Measurements from ENCODE around the gene CNDP1.
A peak's percentile ranks its signal among the peaks of the same experiment; 100 is the strongest.
"Not testable (repeated sequence)": the region's sequence is repeated elsewhere in the genome, so short reads cannot be mapped to it uniquely, and the experiment has no call there.

The CNDP1 gene

GRCh38 chr18:74544898-74545297, 10.6 kb downstream of the CNDP1 start:
- no peak overlapping the region for H3K4me3 Mint-ChIP-seq
- DNase-seq (ENCODE audit: low spot score in 2 of 2) (no peak), ATAC-seq (no peak)
- no peak overlapping the region for H3K27ac Mint-ChIP-seq
- H3K9me3 Mint-ChIP-seq = no peaks in the 10 kb centered on the region
- H3K36me3 Mint-ChIP-seq = no peaks in the 10 kb centered on the region
- peaks cover 10% of the 10 kb centered on the region for H3K4me1 Mint-ChIP-seq

GRCh38 chr18:74546007-74546406, 11.7 kb downstream of the CNDP1 start:
- DNase-seq (ENCODE audit: low spot score in 2 of 2) = no peak
- Mint-ChIP-seq H3K27ac (no peak overlapping the region), H3K9me3 (no peaks in the 10 kb centered on the region), H3K36me3 (no peaks in the 10 kb centered on the region), H3K4me1 (peaks cover 3% of the 10 kb centered on the region), H3K4me3 (no peak overlapping the region)
- no peak for ATAC-seq

DNA sequence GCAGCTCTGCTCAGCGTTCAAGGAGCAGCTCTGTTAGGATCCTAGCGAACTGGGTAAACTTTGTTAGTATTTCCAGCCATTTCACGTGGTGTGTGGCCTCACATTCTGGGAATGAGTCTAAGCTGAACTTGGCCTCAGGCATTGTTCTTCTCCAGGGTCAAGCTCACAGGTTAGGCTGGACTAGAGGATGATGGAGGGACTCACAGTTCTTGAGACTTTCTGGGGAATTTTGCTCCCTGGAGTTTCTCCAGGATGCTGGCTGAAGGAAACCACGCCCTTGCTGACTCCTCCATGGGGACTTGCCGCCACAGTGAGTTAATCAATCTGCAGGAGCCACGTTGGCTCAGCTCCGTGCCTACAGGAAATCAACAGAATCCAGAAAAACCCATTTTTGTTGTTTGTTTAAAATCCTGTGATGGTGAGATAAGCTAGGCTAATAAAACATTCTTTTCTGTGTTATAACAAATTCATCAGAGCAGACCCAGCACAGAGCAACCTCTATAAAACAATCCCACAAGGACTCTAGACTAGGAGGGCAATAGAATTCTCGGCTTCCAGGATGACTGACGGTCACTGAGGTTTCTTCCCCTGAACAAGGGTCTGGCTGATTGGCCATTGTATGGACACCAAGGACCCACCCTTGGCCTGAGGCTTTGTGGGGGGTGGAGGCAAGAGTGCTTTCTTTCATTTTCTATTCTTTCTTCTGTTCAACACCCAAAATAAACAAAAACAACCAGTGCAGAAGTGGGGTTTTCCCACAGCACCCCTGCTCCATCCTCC, 12.6 kb downstream of the CNDP1 start:
- ATAC-seq = no peak
- H3K4me3 Mint-ChIP-seq = no peak overlapping the region
- DNase-seq (ENCODE audit: low spot score in 2 of 2) = no peak
- H3K4me1 Mint-ChIP-seq = peaks cover 3% of the 10 kb centered on the region
- H3K36me3 Mint-ChIP-seq = no peaks in the 10 kb centered on the region
- H3K27ac Mint-ChIP-seq = no peak overlapping the region
- no peaks in the 10 kb centered on the region for H3K9me3 Mint-ChIP-seq

GRCh38 chr18:74547860-74548259, 13.6 kb downstream of the CNDP1 start:
- no peak overlapping the region for H3K4me3 Mint-ChIP-seq
- no peak overlapping the region for H3K27ac Mint-ChIP-seq
- no peaks in the 10 kb centered on the region for H3K36me3 Mint-ChIP-seq
- peaks cover 5% of the 10 kb centered on the region for H3K4me1 Mint-ChIP-seq
- DNase-seq (ENCODE audit: low spot score in 2 of 2) = no peak
- no peak for ATAC-seq
- no peaks in the 10 kb centered on the region for H3K9me3 Mint-ChIP-seq

DNA sequence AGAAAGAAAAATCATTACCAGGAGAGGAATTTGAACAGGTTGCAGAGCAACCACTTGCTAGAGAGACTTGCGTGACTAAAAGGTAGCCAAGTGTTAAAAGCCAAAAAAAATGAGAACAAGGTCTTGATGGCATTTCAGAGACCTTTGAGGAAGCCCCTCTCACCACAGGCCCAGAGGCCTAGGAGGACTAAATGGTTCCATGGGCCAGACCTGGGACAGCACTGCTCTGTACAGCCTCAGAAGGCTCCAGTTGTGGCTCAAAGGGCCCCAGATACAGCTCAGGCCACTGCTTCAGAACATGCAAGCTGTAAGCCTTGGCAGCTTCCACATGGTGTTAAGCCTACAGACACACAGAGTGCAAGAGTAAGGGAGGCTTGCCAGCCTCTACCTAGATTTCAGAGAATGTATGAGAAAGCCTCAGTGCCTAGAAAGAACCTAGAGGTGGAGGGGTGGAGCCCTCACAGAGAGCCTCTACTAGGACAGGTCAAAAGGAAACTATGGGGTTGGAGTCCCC, 15.3 kb downstream of the CNDP1 start:
- no peaks in the 10 kb centered on the region for H3K9me3 Mint-ChIP-seq
- peaks cover 5% of the 10 kb centered on the region for H3K4me1 Mint-ChIP-seq
- H3K36me3 Mint-ChIP-seq = no peaks in the 10 kb centered on the region
- no peak overlapping the region for H3K27ac Mint-ChIP-seq
- H3K4me3 Mint-ChIP-seq = no peak overlapping the region
- no peak for ATAC-seq
- no peak for DNase-seq (ENCODE audit: low spot score in 2 of 2)

- Mint-ChIP-seq H3K4me3 (no peak overlapping the region), H3K27ac (no peak overlapping the region), H3K4me1 (peaks cover 5% of the 10 kb centered on the region), H3K9me3 (no peaks in the 10 kb centered on the region), H3K36me3 (no peaks in the 10 kb centered on the region)
- ATAC-seq = no peak
- DNase-seq (ENCODE audit: low spot score in 2 of 2) = no peak
Observed at GRCh38 chr18:74550886-74551285, 16.6 kb downstream of the CNDP1 start.

- Mint-ChIP-seq H3K4me3 (no peak overlapping the region), H3K27ac (no peak overlapping the region)
Observed at GRCh38 chr18:74551452-74551851, 17.2 kb downstream of the CNDP1 start.

DNA sequence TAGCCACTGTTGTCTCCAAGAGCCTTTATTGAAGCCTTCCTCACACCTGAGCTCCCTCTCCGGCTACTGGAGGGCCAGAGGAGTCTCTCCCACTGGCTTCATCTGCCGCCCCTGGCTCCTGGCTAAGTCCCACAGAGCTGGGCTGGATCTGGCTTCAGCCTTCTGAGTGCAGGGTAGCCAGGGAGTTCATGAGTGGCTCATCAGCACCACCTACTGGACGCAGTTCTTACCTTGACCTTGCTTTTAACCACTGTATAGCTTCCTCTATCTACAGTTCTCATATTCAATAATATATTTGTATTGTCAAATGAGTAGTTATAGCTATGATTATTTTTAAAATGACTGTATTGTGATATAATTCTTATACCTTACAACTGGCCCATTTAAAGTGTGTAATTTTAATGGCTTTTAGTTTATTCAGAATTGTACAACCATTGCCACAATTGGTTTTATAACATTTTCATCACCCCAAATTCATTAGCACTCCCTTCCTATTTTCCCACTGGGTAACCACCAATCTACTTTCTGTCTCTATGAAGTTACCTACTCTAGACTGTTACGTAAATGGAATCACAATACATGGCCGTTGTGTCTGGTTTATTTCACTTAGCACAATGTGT, 17.7 kb downstream of the CNDP1 start:
- no peak overlapping the region for H3K27ac Mint-ChIP-seq
- no peak overlapping the region for H3K4me3 Mint-ChIP-seq
- peak; percentile 58 to 84 for DNase-seq (ENCODE audit: low spot score in 2 of 2)
- peaks cover 5% of the 10 kb centered on the region for H3K4me1 Mint-ChIP-seq
- ATAC-seq = peak; percentile 93
- H3K36me3 Mint-ChIP-seq = no peaks in the 10 kb centered on the region
- no peaks in the 10 kb centered on the region for H3K9me3 Mint-ChIP-seq

More at GRCh38 chr18:74551452-74551851, 17.2 kb downstream of the CNDP1 start:
- Mint-ChIP-seq H3K36me3 (no peaks in the 10 kb centered on the region), H3K4me1 (peaks cover 5% of the 10 kb centered on the region), H3K9me3 (no peaks in the 10 kb centered on the region)
- ATAC-seq (no peak), DNase-seq (ENCODE audit: low spot score in 2 of 2) (no peak)

DNA sequence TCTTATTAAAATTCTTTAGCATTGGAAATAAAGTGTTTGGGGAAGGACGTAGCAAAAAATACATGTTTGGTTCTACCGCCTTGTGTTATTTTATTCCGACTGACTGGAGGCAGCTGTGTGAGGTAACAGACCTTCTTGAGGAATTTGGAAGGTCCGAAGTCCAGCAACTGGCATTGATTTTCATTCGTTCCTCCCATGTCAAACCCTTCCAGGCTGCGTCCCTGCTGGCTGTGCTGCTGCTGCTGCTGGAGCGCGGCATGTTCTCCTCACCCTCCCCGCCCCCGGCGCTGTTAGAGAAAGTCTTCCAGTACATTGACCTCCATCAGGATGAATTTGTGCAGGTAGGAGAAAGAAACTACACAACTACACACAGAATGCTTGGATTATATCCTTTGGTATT, 21.8 kb downstream of the CNDP1 start:
- no peaks in the 10 kb centered on the region for H3K36me3 Mint-ChIP-seq
- H3K4me3 Mint-ChIP-seq = no peak overlapping the region

GRCh38 chr18:74558096-74558495, 23.8 kb downstream of the CNDP1 start:
- H3K4me3 Mint-ChIP-seq = no peak overlapping the region
- H3K36me3 Mint-ChIP-seq = no peaks in the 10 kb centered on the region
- no peaks in the 10 kb centered on the region for H3K9me3 Mint-ChIP-seq
- no peak for ATAC-seq
- H3K4me1 Mint-ChIP-seq = no peaks in the 10 kb centered on the region
- no peak overlapping the region for H3K27ac Mint-ChIP-seq
- DNase-seq (ENCODE audit: low spot score in 2 of 2) = no peak

More for the DNA sequence above, 21.8 kb downstream of the CNDP1 start:
- H3K4me1 Mint-ChIP-seq = peaks cover 5% of the 10 kb centered on the region
- no peak overlapping the region for H3K27ac Mint-ChIP-seq
- ATAC-seq (no peak), DNase-seq (ENCODE audit: low spot score in 2 of 2) (no peak)
- no peaks in the 10 kb centered on the region for H3K9me3 Mint-ChIP-seq

GRCh38 chr18:74562131-74562730, 27.9 kb downstream of the CNDP1 start:
- Mint-ChIP-seq H3K27ac (no peak overlapping the region), H3K4me1 (no peaks in the 10 kb centered on the region), H3K9me3 (no peaks in the 10 kb centered on the region), H3K4me3 (no peak overlapping the region), H3K36me3 (no peaks in the 10 kb centered on the region)
- DNase-seq (ENCODE audit: low spot score in 2 of 2) (no peak), ATAC-seq (no peak)

GRCh38 chr18:74562775-74563174, 28.5 kb downstream of the CNDP1 start:
- ATAC-seq = peak; percentile 36
- no peak overlapping the region for H3K4me3 Mint-ChIP-seq
- no peak for DNase-seq (ENCODE audit: low spot score in 2 of 2)
- no peaks in the 10 kb centered on the region for H3K9me3 Mint-ChIP-seq
- no peak overlapping the region for H3K27ac Mint-ChIP-seq
- H3K36me3 Mint-ChIP-seq = no peaks in the 10 kb centered on the region
- no peaks in the 10 kb centered on the region for H3K4me1 Mint-ChIP-seq

DNA sequence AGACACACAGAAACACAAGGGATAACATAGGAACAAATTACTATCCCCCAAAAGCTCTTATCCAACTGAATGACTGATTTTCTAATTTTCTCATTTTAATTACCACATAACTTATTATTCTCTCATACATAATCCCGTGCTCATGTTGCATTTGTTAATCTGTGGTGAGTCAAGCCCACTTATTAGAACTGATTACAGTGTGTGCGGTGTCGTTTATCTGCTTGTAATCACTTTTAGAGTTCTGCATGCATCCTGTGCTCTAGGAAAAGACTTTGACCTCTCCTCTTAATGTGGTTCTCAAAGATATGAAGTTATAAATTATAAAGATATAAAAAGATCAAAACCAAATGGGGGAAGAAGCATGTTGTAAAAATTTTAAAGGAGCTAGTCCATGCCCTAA, 29.7 kb downstream of the CNDP1 start:
- H3K9me3 Mint-ChIP-seq = no peaks in the 10 kb centered on the region
- H3K4me3 Mint-ChIP-seq = no peak overlapping the region
- no peak for DNase-seq (ENCODE audit: low spot score in 2 of 2)
- no peaks in the 10 kb centered on the region for H3K4me1 Mint-ChIP-seq
- ATAC-seq = no peak
- no peak overlapping the region for H3K27ac Mint-ChIP-seq
- H3K36me3 Mint-ChIP-seq = no peaks in the 10 kb centered on the region

DNA sequence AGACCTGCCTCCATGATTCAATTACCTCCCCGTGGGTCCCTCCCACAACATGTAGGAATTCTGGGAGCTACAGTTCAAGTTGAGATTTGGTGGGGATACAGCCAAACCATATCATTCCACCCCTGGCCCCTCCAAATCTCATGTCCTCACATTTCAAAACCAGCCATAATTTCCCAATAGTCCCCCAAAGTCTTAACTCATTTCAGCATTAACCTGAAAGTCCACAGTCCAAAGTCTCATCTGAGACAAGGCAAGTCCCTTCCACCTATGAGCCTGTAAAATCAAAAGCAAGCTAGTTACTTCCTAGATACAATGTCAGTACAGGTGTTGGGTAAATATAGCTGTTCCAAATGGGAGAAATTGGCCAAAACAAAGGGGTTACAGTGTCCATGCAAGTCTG, 30.9 kb downstream of the CNDP1 start:
- not testable (repeated sequence) for ATAC-seq; H3K36me3 Mint-ChIP-seq; H3K9me3 Mint-ChIP-seq; H3K4me1 Mint-ChIP-seq; H3K27ac Mint-ChIP-seq; DNase-seq (ENCODE audit: low spot score in 2 of 2); H3K4me3 Mint-ChIP-seq

- H3K36me3 Mint-ChIP-seq; DNase-seq (ENCODE audit: low spot score in 2 of 2); H3K4me1 Mint-ChIP-seq; H3K4me3 Mint-ChIP-seq; H3K27ac Mint-ChIP-seq; ATAC-seq; H3K9me3 Mint-ChIP-seq: not testable (repeated sequence)
Observed at GRCh38 chr18:74565993-74566392, 31.7 kb downstream of the CNDP1 start.

GRCh38 chr18:74567822-74568221, 33.5 kb downstream of the CNDP1 start:
- DNase-seq (ENCODE audit: low spot score in 2 of 2) (no peak), ATAC-seq (no peak)
- Mint-ChIP-seq H3K27ac (no peak overlapping the region), H3K36me3 (no peaks in the 10 kb centered on the region), H3K9me3 (no peaks in the 10 kb centered on the region), H3K4me1 (no peaks in the 10 kb centered on the region), H3K4me3 (no peak overlapping the region)
